ENCODE results near the gene PLIN3. TPM values are rescaled to one million over a fixed set of nuclear protein-coding genes. Genes with fewer than 3 reads are reported as not detected.
"Not testable (repeated sequence)": the region's sequence is repeated elsewhere in the genome, so short reads cannot be mapped to it uniquely, and the experiment has no call there.

Gene PLIN3, protein sequence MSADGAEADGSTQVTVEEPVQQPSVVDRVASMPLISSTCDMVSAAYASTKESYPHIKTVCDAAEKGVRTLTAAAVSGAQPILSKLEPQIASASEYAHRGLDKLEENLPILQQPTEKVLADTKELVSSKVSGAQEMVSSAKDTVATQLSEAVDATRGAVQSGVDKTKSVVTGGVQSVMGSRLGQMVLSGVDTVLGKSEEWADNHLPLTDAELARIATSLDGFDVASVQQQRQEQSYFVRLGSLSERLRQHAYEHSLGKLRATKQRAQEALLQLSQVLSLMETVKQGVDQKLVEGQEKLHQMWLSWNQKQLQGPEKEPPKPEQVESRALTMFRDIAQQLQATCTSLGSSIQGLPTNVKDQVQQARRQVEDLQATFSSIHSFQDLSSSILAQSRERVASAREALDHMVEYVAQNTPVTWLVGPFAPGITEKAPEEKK
- 35.2 and 36.9 TPM in 2 replicates for total RNA-seq (2014; rRNA removed; shearing (Covaris generic))
- polyA plus RNA-seq (2014; cell fraction: nucleus; rRNA removed), result 29.5 and 43.4 TPM in 2 replicates

DNA sequence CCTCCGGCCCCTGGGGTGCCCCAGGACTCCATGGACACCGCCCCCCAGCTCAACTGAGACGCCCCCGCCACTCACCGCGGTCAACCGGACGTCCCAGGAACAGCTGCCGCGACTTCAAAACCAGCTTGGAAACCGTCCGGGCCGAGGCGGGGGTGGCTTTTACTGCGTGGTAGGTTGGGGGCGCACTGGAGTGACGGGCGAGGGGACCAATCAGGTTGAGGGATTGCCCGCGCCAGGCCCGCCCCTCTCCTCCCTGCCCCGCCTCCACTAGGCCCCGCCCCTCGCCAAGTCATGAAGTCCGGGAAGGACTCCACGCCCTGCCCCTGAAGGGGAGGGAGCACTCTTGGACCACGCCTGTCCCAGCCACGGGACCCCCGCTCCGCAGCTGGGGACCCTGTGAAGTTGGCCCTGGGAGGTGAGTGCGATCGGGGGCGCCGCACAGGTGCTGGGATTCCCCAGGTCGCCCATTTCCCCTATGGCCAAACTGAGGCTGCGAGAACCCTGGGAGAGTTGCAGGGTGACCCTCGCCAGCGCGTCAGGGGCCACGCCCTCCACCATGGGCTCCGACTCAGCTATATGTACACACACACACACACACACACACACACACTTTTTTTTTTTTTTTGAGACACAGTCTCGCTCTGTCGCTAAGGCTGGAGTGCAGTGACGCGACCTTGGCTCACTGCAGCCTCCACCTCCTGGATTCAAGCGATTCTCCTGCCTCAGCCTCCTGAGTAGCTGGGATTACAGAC, at the start of gene PLIN3:
Gene PLIN3 (minus strand): TSS at position 134 of the 752 bp plus-strand sequence. CDS start 6,273 bp downstream, outside the sequence.
- DNase-seq (ENCODE audit: extremely low read depth, low read depth), result peak; percentile 87

DNA sequence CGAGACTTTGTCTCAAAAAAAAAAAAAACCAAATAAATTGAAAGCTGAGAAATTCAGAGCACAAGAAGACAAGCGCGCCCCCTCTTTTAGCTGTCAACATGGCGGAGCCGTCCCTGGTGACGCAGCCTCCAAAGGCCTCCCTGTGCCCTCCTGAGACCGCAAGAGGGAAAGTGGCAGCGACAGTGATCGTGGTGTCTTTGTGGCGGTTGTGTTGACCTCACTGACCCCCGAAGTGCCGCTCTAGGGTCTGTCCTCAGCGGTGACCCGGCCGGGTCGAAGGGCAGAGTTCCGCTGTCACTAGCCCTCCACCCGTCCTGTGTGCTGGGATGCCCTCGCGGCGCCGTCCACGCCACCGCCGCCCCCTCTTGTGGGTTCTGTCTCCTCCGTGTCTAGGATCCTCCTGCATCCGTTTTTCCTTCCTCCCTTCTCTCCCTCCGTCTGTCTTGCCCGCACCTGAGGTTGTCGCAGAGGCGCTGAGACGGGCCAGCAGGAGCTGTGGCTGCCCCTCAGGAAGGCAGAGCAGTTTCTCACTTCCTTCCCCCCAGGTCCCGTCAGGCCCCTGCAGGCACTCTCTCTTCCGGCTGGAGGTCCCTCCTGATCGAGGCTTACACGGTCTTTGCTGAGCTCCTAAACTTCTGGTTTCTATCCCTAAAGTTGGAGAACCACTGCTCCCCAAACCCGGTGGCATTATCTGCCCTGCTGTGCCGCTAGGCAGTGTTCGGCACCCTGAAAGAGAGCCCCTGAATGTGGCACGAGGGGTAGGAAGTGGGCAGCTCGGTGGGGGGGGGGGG, 49.0 kb upstream of the PLIN3 start:
- no peak for DNase-seq (ENCODE audit: extremely low read depth, low read depth)

DNA sequence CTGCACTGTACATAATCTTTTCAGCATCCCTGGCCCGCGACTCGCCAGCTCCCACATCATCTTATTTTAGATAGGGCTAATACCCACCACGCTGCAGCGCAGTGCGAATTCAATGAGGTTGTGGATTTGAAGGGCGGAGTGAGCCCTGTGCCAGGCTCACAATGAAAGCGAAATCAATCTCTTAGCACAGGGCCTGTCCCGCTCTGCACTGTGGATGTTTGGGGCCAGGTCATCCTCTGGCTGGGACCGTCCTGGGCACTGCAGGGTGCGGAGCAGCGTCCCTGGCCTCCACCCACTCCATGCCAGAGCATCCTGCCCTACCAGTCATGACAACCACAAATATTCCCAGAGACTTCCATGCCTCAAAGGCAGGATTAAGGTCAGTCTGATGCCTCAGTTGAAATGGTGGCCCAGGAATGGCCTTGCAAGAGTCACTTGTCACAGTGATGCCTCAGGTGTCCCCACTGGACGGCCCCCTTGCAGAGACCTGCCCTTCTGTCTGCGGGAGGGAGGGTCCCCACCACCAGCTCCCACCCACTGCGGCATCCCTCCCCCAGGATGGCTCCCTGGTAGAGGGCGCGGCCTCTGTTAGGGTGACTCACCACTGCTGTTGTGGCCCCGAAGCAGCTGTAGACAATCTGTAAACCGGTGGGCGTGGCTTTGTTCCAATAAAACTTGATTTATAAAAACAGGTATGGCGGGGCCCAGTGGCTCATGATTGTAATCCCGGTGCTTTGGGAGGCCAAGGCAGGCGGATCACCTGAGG, 47.5 kb upstream of the PLIN3 start:
- DNase-seq (ENCODE audit: extremely low read depth, low read depth), result peak; percentile 38

DNA sequence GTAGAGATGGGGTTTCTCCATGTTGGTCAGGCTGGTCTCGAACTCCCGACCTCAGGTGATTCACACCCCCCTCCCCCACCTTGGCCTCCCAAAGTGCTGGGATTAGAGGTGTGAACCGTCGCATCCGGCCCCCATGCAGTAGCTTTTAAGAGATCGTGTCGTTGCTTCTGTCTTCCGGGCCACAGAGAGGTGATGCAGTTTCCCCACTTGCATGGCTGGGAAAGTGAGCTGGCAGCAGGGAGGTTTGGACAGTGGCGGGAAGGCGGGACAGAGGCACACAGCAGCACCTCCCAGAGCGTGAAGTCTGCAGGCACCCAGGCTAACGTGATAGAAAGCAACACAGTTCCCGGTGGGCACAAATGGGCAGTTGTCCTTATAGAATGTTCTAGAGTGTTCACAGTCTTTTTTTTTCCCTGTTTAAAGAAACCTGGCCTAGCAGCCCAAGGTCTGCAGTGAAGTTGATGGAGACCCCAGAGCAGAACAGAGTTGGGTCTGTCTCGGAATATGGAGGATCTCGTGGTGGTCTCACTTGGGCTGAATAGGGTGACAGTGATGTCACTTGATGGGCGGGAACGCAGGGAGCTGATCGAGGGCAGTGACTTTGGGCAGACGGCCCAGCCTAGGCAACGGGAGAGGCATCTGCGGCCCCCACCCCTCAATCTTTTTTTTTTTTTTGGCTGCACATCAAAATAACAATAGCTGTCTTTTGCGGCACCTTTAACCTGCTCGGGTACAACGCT, 46.7 kb upstream of the PLIN3 start:
- DNase-seq (ENCODE audit: extremely low read depth, low read depth), result no peak

DNA sequence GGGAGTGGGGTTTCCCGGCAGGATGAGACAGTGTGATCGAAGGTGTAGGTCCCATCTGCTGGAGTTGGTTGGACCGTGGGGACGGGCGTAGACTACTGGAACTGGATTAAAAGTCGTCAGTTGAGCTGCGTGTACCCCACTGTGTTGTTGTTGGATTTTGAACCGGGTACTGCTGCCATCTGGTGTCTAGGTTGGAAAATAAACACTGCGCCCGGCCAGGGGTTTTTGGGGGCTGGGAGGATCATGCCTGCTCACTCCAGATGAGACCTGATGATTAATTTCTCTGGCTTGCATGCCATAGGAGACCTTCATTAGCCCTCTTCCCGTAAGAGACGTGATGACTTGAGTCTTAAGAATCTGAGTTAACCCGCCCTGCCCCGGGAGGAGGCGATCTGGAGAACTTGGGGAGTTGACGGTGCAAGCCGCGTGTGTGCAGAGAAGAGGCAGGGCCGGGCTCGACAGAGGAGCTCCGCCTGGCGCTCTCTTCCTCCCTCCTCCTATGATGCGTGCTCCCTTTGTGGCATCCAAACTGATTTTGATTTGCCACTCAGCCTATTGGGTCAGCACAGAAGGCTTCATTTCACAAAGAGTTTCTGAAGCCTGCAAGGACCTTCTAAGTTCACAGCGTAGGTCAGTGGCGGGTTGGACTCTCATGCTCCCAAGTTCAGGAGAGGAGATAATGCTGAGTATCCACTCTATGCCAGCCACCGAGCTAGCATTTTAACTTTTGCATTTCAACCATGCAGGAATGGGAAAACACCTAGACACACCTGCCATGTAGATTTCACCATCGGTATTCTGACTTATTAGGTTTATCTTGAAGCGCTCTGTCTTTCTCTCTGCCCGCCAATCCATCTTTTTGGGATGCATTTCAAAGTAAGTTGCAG, 44.6 kb upstream of the PLIN3 start:
- peak; percentile 83 for DNase-seq (ENCODE audit: extremely low read depth, low read depth)

DNA sequence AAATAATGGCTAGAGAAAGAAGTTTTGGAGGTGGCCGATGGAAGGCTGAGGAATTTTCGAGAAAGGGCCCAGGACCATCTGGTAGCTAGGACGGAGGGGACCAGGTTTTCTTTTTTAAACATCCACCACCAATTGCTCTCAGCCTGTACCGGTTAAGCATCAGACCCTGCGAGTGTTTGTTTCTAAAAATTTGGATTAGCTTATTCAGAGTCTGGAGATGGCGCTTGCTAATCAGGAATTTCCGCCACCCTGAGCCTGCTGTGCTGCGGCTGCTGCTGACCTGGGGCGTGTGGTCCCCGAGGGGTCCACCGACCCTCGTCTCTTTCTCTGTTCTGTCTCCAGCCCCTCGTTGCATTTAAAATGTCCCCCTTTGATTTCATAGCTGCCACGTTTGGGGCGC, 43.8 kb upstream of the PLIN3 start:
- DNase-seq (ENCODE audit: extremely low read depth, low read depth), result no peak

DNA sequence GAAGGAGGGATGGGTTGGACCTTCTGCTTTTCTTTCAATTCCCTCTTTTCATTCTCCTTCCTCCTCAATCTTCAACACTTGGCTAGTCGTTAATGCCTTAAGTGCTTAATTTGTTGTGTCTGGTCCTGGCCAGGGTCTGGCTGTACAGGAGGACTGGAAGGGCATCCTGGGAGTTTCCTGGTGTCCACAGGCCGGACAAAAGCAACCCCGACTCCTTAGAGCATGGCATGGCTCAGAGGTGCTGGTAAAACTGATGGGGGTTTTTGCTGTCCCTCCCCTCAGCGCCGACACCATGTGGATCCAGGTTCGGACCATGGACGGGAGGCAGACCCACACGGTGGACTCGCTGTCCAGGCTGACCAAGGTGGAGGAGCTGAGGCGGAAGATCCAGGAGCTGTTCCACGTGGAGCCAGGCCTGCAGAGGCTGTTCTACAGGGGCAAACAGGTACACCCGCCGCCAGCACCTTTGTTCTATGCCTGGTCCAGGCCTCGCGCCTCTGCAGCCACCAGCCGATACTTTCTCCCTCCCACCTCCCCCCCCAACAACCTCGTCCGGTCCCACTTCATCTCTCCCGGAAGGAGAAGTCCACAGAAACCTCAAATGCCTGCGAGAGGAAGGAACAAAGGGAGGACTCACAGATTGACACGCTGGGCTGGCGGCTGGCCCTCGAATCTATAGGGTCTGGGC, 43.3 kb upstream of the PLIN3 start:
- DNase-seq (ENCODE audit: extremely low read depth, low read depth), result no peak

DNA sequence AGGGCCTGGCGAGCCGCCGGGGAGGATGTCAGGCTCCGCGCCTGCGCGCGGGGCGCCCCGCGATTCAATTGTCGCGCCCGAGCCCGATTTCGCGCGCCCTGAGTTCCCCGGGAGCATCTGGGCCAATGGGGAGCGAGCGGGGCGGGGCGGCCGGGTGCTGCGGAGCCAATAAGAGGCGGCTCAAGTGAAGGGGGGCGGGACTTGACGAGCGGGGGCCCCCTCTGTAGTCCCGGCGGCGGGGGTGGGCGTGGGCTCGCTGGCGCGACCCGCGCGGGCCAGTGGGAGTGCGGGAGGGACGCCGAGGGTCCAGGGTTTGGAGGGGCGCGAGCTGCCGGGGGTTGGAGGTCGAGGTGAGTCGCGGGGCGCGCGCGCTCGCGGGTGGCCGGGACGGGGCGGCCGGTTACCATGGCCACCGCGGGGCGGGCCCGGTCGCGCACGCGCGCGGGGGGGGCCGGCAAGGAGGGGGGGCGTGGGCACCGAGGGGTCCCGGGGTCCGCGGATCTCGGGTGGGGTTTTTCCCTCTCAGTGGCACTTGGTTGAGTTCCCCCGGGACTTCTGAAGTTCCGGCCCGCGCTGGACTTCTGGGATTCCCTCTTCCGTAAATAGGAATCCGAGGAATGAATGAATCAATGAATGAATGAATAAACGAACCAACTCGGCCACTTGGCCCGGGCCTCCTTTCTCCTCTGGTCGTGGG, 42.6 kb upstream of the PLIN3 start:
- peak; percentile 83 for DNase-seq (ENCODE audit: extremely low read depth, low read depth)

DNA sequence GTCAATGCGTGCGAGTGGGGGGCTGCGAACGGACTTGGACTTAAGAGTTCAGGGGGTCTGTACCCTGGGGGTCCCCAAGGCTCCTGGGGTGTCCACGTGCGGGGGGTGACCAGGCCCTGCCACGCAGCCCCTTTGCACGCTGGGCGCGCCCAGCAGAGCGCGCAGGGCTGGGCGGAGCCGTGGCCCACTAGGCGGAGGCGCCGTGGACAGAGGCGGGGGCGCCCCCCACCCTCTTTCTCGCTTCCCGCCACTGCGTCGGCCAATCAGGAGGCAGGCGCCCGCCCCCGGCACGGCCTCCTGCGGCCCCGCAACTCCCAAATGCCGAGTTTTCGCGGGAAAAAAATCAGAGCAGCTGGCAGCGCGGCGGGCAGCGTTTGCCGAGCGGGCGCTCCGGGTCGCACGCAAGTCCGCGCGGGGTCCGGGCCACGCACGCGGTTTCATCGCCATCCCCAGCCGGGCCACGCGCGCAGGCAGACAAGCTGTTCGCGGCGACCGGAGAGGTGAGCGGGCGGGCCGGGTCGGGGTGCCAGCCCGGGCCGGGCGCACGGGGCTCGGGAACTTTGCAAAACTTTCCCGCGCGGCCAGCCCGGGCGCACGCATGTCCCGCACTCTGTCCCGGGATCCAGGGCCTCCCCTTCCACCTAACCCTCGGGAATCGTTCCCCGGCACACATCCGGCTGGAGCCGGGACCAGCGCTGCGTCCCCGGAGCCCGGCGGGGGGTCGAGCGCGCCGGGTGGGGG, 41.9 kb upstream of the PLIN3 start, which contains the start of gene UHRF1:
Gene UHRF1 (plus strand): TSS at position 346 of the 741 bp plus-strand sequence. CDS start 1,385 bp downstream, outside the sequence.
- no peak for DNase-seq (ENCODE audit: extremely low read depth, low read depth)

DNA sequence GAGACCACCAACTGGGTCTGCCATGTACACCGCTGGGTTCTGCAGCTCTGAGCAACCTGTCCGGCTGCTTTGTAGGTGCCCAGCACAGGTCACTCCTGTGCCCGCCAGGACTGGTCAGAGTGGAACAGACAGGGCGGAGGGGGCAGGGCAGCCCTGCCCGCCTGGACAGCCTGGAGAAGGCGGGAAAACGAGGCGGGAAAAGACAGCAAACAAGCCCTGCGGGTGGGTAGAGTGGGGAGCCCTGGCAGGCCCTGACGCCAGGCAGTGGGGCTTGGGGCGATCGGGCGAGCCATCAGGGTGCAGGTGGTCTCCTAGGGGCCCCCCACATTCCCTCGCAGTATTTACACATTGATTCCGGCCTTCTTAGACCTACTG, 41.3 kb upstream of the PLIN3 start:
- no peak for DNase-seq (ENCODE audit: extremely low read depth, low read depth)

DNA sequence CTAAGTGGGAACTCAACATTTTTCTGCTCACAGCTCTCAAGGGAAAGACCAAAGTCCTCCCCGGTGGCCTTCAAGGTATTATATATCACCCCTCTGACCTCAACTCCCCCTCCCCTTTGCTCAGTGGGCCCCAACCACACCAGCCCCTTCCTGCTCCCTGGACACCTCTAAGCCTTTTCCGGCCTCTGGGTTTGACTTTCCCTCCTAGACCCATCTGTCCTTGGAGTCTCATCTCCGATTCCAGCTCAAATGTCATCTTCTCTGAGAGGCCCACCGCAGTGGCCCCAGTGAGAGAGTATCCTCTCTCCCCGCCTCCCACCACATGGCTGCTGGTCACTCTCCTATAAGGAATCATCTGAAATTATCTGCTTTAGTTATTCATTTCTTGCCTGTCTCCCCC, 40.9 kb upstream of the PLIN3 start:
- no peak for DNase-seq (ENCODE audit: extremely low read depth, low read depth)

DNA sequence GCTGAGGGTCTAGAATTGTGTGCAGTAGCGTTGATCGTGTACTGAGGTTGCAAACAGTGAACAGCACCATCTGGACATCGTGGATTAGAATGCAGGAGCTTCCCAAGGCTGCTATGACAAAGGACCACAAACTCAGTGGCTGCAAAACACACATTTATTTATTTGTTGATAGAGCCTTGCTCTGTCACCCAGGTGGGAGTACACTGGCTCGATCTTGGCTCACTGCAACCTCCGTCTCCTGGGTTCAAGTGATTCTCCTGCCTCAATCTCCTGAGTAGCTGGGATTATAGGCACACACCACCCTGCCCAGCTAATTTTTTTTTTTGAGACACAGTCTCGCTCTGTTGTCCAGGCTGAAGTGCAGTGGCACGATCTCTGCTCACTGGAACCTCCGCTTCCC, 39.5 kb upstream of the PLIN3 start:
- no peak for DNase-seq (ENCODE audit: extremely low read depth, low read depth)

DNA sequence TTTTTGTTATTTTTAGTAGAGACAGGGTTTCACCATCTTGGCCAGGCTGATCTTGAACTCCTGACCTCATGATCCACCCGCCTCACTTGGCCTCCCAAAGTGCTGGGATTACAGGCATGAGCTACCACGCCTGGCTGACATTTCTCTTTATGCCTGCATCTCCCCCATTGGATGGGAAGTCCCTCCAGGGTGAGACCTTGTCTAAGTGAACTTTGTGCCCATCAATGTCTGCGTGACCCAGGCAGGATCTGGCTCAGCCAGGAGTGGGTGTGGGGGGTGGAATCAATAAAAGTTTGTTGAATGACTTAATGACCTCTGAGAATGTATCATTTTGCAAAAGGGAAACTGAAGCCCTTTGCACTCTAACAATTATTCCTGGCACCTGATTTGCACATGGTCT, 37.0 kb upstream of the PLIN3 start:
- no peak for DNase-seq (ENCODE audit: extremely low read depth, low read depth)

DNA sequence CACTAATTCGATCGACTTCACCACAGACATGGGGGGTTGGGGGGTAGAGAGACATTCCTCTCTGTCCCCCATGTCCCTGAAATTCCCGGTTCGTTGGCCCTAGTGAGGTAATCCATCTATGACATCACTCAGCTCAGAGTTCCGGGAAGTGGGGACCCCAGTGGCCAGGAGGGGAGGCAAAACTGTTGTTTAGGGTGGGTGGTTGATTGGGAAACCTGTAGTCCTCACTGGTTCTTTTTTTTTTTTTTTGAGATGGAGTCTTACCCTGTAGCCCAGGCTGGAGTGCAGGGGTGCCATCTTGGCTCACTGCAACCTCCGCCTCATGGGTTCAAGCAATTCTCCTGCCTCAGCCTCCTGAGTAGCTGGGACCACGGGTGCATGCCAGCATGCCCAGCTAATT, 35.3 kb upstream of the PLIN3 start, which contains the start of gene ARRDC5:
Gene ARRDC5 (minus strand): TSS at position 101 of the 400 bp plus-strand sequence. CDS start 71 bp downstream, at position 30.
- DNase-seq (ENCODE audit: extremely low read depth, low read depth), result no peak

DNA sequence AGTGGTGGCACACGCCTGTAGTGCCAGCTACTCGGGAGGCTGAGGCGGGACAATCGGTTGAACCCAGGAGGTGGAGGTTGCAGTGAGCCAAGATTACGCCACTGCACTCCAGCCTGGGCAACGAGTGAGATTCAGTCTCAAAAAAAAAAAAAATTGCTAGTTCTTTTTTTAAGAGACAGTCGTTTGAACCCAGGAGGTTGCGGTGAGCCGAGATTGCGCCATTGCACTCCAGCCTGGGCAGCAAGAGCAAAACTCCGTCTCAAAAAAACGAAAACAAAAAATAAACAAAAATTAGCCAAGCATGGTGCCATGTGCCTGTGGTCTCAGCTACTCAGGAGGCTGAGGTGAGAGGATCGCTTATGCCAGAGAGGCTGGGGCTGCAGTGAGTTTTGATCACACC, 33.4 kb upstream of the PLIN3 start:
- not testable (repeated sequence) for DNase-seq (ENCODE audit: extremely low read depth, low read depth)

DNA sequence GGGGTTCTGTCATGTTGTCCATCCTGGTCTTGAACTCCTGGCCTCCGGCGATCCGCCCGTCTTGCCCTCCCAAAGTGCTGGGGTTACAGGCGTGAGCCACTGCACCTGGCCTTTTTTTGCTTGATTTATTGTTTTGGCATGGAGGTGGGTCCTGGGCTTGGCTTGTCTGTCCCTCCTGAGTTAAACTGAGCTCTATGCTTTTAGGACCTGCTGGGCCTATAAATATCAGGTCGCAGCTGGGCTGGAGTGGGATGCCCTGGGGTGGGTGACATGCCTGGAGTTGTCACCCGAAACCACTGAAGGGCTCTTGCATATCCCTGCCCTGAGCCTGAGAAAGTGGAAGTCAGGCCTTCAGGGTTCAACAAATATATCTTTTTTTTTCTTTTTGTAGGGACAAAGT, 29.7 kb upstream of the PLIN3 start:
- no peak for DNase-seq (ENCODE audit: extremely low read depth, low read depth)
